ENCODE results near the gene CFLAR.
"Not testable (repeated sequence)": the region's sequence is repeated elsewhere in the genome, so short reads cannot be mapped to it uniquely, and the experiment has no call there.

Gene CFLAR

DNA sequence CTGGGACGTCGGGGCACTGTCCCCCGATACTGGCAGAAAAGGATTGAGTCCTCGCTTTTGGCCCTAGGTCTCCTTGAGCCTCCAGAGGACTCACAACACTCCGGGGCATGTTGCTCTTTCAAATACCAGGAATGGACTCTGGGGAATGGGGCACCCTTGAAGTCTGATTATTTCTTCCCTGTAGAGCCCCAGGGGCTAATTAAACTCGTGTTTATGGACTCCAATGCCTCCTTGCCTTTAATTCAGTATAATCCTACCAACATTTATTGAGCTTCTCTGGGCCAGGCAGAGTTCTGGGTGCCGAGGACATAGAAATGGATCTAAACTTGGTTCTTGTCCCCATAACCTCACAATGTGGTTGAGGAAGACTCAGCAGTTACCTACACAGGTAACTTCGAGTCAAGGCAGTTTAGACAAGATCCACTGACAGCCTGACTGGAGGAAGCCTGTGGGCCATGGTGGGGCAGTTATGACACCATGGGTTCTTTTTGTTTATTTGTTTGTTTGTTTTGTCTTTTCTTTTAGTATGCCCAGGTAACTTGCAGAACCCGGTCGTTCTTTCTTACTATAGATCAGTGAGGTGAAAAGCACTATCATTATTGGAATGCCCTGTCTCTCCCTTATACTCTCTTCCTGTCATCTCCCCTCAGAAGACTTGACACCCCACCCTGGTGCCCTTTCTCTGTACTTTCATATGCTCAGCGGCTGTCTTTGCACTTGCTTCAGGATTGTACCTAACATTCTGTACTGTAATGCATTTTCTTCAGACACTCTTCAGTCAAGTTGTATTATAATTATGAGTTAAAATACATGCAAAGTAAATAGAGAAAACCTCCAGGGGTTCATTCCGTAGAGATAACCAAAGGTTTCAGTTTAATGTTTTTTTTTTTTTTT, 3.2 kb downstream of the CFLAR start:
- no peak for DNase-seq

GRCh38 chr2:201122276-201122675, 6.3 kb downstream of the CFLAR start:
- no peak for DNase-seq

- no peak for DNase-seq
Measured at GRCh38 chr2:201126308-201127151, 10.6 kb downstream of the CFLAR start.

GRCh38 chr2:201127152-201127511, 11.2 kb downstream of the CFLAR start:
- no peak for DNase-seq

- no peak for DNase-seq
Measured at GRCh38 chr2:201127570-201127969, 11.6 kb downstream of the CFLAR start.

GRCh38 chr2:201128033-201128432, 12.1 kb downstream of the CFLAR start:
- no peak for DNase-seq

DNA sequence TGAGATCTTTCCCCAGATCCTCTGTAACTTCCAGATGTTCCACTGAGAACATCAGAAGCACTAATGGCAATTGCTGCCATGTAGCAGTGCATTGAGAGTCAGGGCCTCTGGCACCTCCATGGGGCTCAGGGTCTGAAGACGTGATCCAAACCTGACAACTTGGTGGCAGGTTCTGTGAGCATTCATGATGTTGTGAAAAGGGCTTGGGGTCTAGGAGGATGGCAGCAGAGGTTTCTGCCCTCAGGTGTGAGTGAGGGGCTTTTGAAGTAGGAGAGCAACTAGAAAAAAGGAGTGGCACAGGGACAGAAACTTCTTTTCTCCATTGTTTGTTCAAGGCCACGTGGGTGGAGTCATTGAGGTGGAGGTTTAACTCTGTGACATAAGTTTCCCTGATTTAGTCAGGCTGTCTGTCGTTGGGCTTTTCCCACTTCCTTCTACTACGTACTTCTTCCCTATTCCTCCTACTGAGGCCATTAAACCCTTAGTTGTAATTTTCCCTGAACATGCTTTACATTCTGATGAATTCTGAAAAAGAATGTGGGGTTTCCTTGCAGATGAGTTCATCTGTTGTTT, 13.1 kb downstream of the CFLAR start:
- DNase-seq, result no peak

DNA sequence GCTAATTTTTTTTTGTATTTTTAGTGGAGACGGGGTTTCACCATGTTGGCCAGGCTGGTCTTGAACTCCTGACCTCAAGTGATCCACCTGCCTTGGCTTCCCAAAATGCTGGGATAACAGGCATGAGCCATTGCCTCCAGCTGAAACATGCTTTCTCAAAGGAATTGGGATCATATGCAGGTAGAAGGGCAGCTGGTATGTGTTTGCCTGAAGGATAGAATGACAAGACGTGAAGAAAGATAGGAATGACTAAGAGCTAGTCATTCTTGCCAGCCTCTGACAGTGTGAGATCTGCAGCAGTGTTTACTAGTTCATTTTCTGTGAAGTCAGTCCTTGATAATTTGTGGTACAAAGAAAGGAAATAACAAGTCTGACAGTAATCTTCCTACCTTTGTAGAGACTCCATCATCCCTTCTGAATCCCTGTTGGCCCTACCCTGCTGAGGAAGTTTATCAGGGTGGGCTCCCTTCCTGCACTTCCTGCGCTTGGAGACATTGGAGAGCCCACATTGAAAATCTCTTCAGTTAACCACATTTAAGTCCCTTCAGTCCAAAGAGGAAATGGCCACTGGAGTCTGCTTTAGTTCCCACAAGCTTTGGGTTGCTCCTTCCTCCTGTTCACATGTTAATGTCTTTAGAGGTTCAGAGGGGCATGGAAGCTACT, 14.7 kb downstream of the CFLAR start:
- no peak for DNase-seq

GRCh38 chr2:201132518-201132917, 16.6 kb downstream of the CFLAR start:
- DNase-seq, result no peak

GRCh38 chr2:201135386-201135785, 19.4 kb downstream of the CFLAR start:
- DNase-seq, result no peak

- DNase-seq, result no peak
Measured at GRCh38 chr2:201136889-201137321, 20.9 kb downstream of the CFLAR start.

- DNase-seq, result no peak
Measured at GRCh38 chr2:201137505-201138400, 21.8 kb downstream of the CFLAR start.

- DNase-seq, result no peak
Measured at GRCh38 chr2:201138401-201138970, 22.5 kb downstream of the CFLAR start.

- DNase-seq, result not testable (repeated sequence)
Measured at GRCh38 chr2:201138986-201139781, 23.2 kb downstream of the CFLAR start.

DNA sequence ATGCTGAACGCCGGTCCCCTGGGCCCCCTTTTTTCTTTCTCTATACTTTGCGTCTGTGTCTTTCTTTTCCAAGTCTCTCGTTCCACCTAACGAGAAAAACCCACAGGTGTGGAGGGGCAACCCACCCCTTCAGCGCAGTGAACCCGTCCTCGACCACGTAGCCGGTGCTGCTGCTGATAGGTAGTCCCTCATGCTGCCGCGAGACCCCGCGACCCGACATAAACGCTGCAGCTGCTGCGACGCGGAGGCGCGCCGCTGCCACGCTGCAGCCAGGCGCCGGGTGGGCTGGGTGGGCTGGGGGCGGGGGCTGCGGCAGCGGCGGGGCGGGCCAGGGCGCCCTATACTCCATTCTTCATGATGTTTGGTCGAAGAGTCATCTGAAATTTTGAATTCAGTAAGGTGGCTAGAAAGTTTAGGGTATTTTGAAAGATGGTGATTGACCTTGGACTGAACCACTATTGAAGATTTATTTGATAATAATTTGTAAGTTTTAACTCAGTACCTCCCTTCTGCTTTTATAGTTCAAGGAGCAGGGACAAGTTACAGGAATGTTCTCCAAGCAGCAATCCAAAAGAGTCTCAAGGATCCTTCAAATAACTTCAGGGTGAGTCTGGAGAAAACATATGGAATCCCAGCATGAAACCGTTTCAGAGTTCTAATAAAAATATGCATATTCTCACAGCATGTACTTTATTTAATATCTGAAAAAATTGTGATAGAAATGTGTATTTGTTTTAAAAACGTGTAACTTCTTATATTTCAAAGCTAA, 24.1 kb downstream of the CFLAR start:
- DNase-seq, result no peak

- DNase-seq, result no peak
Measured at GRCh38 chr2:201144101-201145051, 28.4 kb downstream of the CFLAR start.

GRCh38 chr2:201148434-201148990, 32.5 kb downstream of the CFLAR start:
- no peak for DNase-seq
